Osteocyte (in vitro differentiated cells): ENCODE measurements around the gene S100A11. TPM values are rescaled to one million over a fixed set of nuclear protein-coding genes. Genes with fewer than 3 reads are reported as not detected.
A peak's percentile ranks its signal among the peaks of the same experiment; 100 is the strongest.
"Not testable (repeated sequence)": the region's sequence is repeated elsewhere in the genome, so short reads cannot be mapped to it uniquely, and the experiment has no call there.

Experiments used
- DNase-seq: peaks from one replicate; pipeline ENCODE4 v3.0.0; 2021; ENCODE audit warnings: mixed read lengths; ENCODE audit not compliant: unreplicated experiment; ENCODE audit errors: extremely low spot score
- H3K27ac Mint-ChIP-seq: one replicate; pipeline ENCODE4 v1.8.0; 2021; ENCODE audit warnings: mild to moderate bottlenecking, mixed read lengths; ENCODE audit not compliant: unreplicated experiment
- H3K27me3 Mint-ChIP-seq: one replicate; pipeline ENCODE4 v1.8.0; 2021; ENCODE audit warnings: mixed read lengths; ENCODE audit not compliant: unreplicated experiment
- H3K36me3 Mint-ChIP-seq: one replicate; pipeline ENCODE4 v1.8.0; 2021; ENCODE audit warnings: mixed read lengths; ENCODE audit not compliant: unreplicated experiment
- H3K4me1 Mint-ChIP-seq: one replicate; pipeline ENCODE4 v1.8.0; 2021; ENCODE audit warnings: mixed read lengths; ENCODE audit not compliant: unreplicated experiment
- H3K4me3 Mint-ChIP-seq: one replicate; pipeline ENCODE4 v1.8.0; 2021; ENCODE audit warnings: mild to moderate bottlenecking, moderate library complexity, mixed read lengths; ENCODE audit not compliant: unreplicated experiment
- H3K9me3 Mint-ChIP-seq: one replicate; pipeline ENCODE4 v1.8.0; 2021; ENCODE audit warnings: mixed read lengths; ENCODE audit not compliant: unreplicated experiment
- CTCF ChIP-seq: fragments of 200-600 bp; sonication (generic); IDR thresholded peaks from 2 replicates; pipeline ENCODE4 v1.5.0; 2021; ENCODE audit warnings: antibody characterized with exemption, mild to moderate bottlenecking, moderate library complexity
- long read RNA-seq: library from polyadenylated mRNA; unstranded; transcript quantifications from one replicate; pipeline ENCODE4 v2.0.0, GENCODE V29; 2021
- total RNA-seq: library from RNA; stranded (reverse); gene quantifications from 2 replicates; pipeline ENCODE4 v1.2.1, GENCODE V29; 2021

The S100A11 gene
- 443 and 446 TPM in 2 replicates for total RNA-seq
- long read RNA-seq, transcript S100A11-201 (3 exons, 594 nt) = major isoform, 92 of 97 reads
- long read RNA-seq, partial matches to known transcripts = 5 of 97 reads
- long read RNA-seq, other reads (novel, unspliced or antisense) = 0 of 97 reads

GRCh38 chr1:152036267-152037216 lies at the start of gene S100A11:
S100A11 (minus strand) TSS chr1:152037004; CDS start chr1:152036915, 89 bp downstream.
- Mint-ChIP-seq H3K27me3 (no peaks in the 10 kb centered on the region), H3K4me1 (peaks cover 27% of the 10 kb centered on the region), H3K9me3 (no peaks in the 10 kb centered on the region), H3K36me3 (peaks cover 27% of the 10 kb centered on the region), H3K27ac (peak within 1 kb of the TSS; percentile 99), H3K4me3 (peak within 1 kb of the TSS; percentile 86)
- TF ChIP-seq CTCF = no peak
- DNase-seq = peak; percentile 94

GRCh38 chr1:152084853-152085252 lies 48.0 kb upstream of the S100A11 start:
- H3K27ac Mint-ChIP-seq = no peak overlapping the region
- H3K4me1 Mint-ChIP-seq = no peaks in the 10 kb centered on the region
- no peak for TF ChIP-seq CTCF
- H3K9me3 Mint-ChIP-seq = no peaks in the 10 kb centered on the region
- H3K36me3 Mint-ChIP-seq = no peaks in the 10 kb centered on the region
- no peak for DNase-seq
- H3K4me3 Mint-ChIP-seq = no peak overlapping the region
- H3K27me3 Mint-ChIP-seq = peaks cover 14% of the 10 kb centered on the region

GRCh38 chr1:152081026-152081425 lies 44.2 kb upstream of the S100A11 start:
- not testable (repeated sequence) for H3K9me3 Mint-ChIP-seq, H3K4me1 Mint-ChIP-seq, H3K4me3 Mint-ChIP-seq, H3K27ac Mint-ChIP-seq, H3K36me3 Mint-ChIP-seq, DNase-seq
- H3K27me3 Mint-ChIP-seq = peaks cover 12% of the 10 kb centered on the region

- H3K4me1 Mint-ChIP-seq, H3K27ac Mint-ChIP-seq, H3K9me3 Mint-ChIP-seq, DNase-seq, H3K36me3 Mint-ChIP-seq, H3K4me3 Mint-ChIP-seq: not testable (repeated sequence)
- peaks cover 12% of the 10 kb centered on the region for H3K27me3 Mint-ChIP-seq
Measured at GRCh38 chr1:152080494-152080893, 43.7 kb upstream of the S100A11 start.

- Mint-ChIP-seq H3K36me3 (no peaks in the 10 kb centered on the region), H3K27me3 (peaks cover 21% of the 10 kb centered on the region), H3K4me1 (no peaks in the 10 kb centered on the region), H3K4me3 (no peak overlapping the region), H3K27ac (no peak overlapping the region), H3K9me3 (no peaks in the 10 kb centered on the region)
- TF ChIP-seq CTCF = no peak
- DNase-seq = no peak
Measured at GRCh38 chr1:152078831-152079441, 42.1 kb upstream of the S100A11 start.

GRCh38 chr1:152072311-152072710 lies 35.5 kb upstream of the S100A11 start:
- Mint-ChIP-seq H3K4me3 (no peak overlapping the region), H3K27me3 (peaks cover 41% of the 10 kb centered on the region), H3K36me3 (no peaks in the 10 kb centered on the region), H3K9me3 (no peaks in the 10 kb centered on the region), H3K4me1 (no peaks in the 10 kb centered on the region), H3K27ac (no peak overlapping the region)
- DNase-seq = no peak
- TF ChIP-seq CTCF = no peak
